Thymus (tissue), 14 donors: ENCODE data around the gene WDR64. TPM values are rescaled to one million over a fixed set of nuclear protein-coding genes. Genes with fewer than 3 reads are reported as not detected.

Experiments used
- DNase-seq, 9 donors: peaks; one replicate each; pipeline ENCODE4 v3.0.0-alpha.2; 2013; ENCODE audit warnings: low spot score in 9 of 9, low read depth in 6 of 9, missing footprints in 1 of 9
- H3K27ac ChIP-seq, 2 donors: one replicate each; pipeline ENCODE4 v1.5.1; 2013; ENCODE audit warnings: control low read depth in 1 of 2, low read depth in 1 of 2, low read length in 1 of 2, mild to moderate bottlenecking in 1 of 2, moderate library complexity in 1 of 2
- H3K27me3 ChIP-seq, 2 donors: one replicate each; pipeline ENCODE4 v1.5.1; 2013; ENCODE audit warnings: low read length in 1 of 2; ENCODE audit not compliant: control insufficient read depth in 2 of 2, insufficient read depth in 1 of 2
- H3K36me3 ChIP-seq, 2 donors: one replicate each; pipeline ENCODE4 v1.5.1; 2013; ENCODE audit warnings: low read length in 1 of 2, mild to moderate bottlenecking in 1 of 2, moderate library complexity in 1 of 2; ENCODE audit not compliant: control insufficient read depth in 2 of 2, insufficient read depth in 2 of 2
- H3K4me1 ChIP-seq, 2 donors: one replicate each; pipeline ENCODE4 v1.5.1; 2013; ENCODE audit warnings: low read length in 2 of 2; ENCODE audit not compliant: control insufficient read depth in 2 of 2, insufficient read depth in 2 of 2
- H3K4me3 ChIP-seq, 2 donors: one replicate each; pipeline ENCODE4 v1.5.1; 2013; ENCODE audit warnings: low read length in 2 of 2, control low read depth in 1 of 2, mild to moderate bottlenecking in 1 of 2
- H3K9me3 ChIP-seq, 2 donors: one replicate each; pipeline ENCODE4 v1.5.1; 2013; ENCODE audit warnings: low read length in 1 of 2, mild to moderate bottlenecking in 1 of 2; ENCODE audit not compliant: control insufficient read depth in 2 of 2, insufficient read depth in 1 of 2
- WGBS: extraction: QIAGEN DNeasy Blood & Tissue Kit; methylation state at CpG from one replicate; pipeline ENCODE4 v1.1.7; 2013; 5-methylcytosine and 5-hydroxymethylcytosine counted together
- long read RNA-seq, 10 donors: transcript quantifications; one replicate each; lab custom pipeline, GENCODE V29; 2026
- polyA plus RNA-seq: library from polyadenylated mRNA; stranded (reverse); fragments of 200-250 nt; gene quantifications from one replicate; pipeline ENCODE4 v1.2.3, GENCODE V29; 2013
- total RNA-seq: library from RNA; stranded (reverse); fragments of 120-200 nt; gene quantifications from one replicate; pipeline ENCODE4 v1.2.4, GENCODE V29; 2013
- donor health status: healthy.

Gene WDR64
- 0.14 TPM for total RNA-seq
- polyA plus RNA-seq = 0.14 TPM
- long read RNA-seq, donor 1 = 0 reads
- long read RNA-seq, donor 2 = 0 reads
- long read RNA-seq, donor 3 = 0 reads
- long read RNA-seq, donor 4 = 0 reads
- long read RNA-seq, donor 5 = 0 reads
- long read RNA-seq, donor 6 = 0 reads
- long read RNA-seq, donor 7 = 0 reads
- long read RNA-seq, donor 8 = 0 reads
- long read RNA-seq, donor 9 = 0 reads
- long read RNA-seq, donor 10 = 0 reads

DNA sequence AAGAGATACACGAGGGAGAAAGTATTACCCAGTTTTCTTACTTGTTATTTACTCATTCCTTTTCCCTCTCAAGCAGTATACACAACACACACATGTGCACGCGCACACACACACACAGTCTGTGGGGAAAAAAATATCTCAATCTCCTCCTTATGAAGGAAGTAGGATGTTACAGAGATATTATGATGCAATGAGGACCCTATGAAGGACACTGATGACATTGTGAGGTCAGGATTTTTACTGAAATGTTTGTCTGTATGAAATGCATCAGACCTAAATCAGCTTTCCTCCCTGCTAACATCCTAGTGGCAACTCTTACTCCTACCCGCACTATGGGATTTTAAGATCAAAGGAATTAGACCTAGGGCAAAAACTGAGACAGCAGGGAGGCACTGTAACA, at the start of gene WDR64:
Gene WDR64 (plus strand): TSS at position 270 of the 400 bp plus-strand sequence. CDS start 204 bp downstream, outside the sequence.
- Histone ChIP-seq H3K27me3 (no peaks in the 10 kb centered on the region), H3K9me3 (no peaks in the 10 kb centered on the region), H3K36me3 (no peaks in the 10 kb centered on the region), H3K27ac (no peak within 1 kb of the TSS), H3K4me1 (no peaks in the 10 kb centered on the region), H3K4me3 (no peak within 1 kb of the TSS)
- 97% methylated on average over 4 of the region's 4 CpGs for WGBS
- DNase-seq = no peak

DNA sequence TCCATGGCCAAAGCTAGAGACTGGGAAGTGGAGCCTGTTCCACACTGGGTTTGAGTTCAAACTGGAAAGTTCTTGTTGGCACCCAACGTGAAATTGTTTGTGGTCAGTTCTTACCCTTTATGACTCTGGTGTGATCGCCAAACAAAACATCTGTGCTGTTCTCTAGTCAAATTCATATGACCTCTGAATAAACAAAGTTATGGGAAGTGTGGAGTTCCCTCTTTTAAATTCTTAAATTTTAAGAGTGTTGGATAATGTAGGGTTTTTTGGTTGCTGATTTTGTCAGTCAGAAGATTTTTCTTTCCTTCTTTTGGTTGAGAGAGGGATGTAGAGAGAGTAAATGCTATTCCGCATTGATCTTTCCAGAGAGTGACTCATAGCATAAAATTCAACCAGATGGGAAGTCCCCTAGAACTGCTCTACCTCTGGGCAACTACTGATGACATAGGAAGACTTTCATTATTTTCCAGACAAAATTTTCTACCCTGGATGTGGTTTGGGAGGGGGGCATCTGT, 48.3 kb upstream of the WDR64 start:
- DNase-seq = no peak
- Histone ChIP-seq H3K9me3 (no peaks in the 10 kb centered on the region), H3K4me3 (no peak overlapping the region), H3K27ac (no peak overlapping the region), H3K4me1 (no peaks in the 10 kb centered on the region), H3K27me3 (no peaks in the 10 kb centered on the region), H3K36me3 (peaks cover 0 to 3% of the 10 kb centered on the region in 2 donors)
- whole genome bisulfite sequencing = 96% methylated on average over 3 of the region's 3 CpGs

DNA sequence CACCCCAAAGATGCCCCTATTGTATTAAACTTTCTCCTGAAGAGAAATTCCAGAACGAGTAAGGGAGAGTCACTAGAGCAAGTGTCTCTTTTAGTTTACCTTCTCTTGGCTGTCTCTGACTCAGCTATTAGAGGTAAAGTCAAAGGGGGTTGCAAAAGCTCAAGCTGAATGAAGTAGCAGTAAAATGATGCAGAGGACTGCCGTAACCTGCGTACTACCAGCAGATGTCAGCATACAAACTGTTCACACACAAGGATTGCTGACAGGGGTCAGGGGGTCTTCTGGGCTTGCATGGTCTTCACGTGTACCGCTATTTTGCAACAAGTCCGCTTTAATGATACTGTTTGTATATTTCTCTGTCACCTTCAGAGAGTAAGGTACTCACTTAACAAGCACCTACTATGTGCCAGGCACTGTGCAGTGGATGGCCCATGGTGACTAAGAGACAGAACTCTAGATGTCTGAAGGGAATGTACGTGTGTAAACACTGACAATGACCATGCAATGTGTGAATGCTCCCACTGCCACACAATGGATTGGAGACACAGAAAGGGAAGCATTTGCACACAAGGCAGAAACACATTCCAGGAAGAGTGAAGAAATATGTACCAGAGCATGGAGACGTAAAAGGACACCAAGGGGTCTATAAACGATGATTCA, 46.8 kb upstream of the WDR64 start:
- WGBS = 95% methylated on average over 9 of the region's 9 CpGs
- Histone ChIP-seq H3K4me1 (no peaks in the 10 kb centered on the region), H3K27me3 (no peaks in the 10 kb centered on the region), H3K9me3 (no peaks in the 10 kb centered on the region), H3K27ac (no peak overlapping the region), H3K36me3 (peaks cover 0 to 2% of the 10 kb centered on the region in 2 donors), H3K4me3 (no peak overlapping the region)
- peak in 2 of 9 donors; percentile 9 for DNase-seq

DNA sequence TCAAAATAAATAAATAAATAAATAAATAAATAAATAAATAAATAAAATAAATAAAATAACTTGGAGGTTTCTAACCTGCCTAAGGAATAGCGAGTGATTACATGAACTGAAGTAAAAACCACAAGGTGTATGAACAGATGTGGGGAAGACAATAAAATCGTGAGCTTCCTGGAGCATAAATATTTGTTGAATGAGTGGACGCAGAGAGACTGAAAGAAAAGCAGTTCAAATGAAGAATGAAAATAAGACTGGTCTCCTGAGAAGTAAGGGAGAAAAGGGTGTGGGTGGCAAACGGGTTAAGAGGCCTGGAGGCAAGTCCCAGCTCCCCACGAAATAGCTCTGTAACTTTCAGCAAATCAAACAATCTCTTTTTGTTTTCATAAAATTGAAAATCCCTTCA, 45.5 kb upstream of the WDR64 start:
- Histone ChIP-seq H3K9me3 (no peaks in the 10 kb centered on the region), H3K4me3 (no peak overlapping the region), H3K27ac (no peak overlapping the region), H3K4me1 (no peaks in the 10 kb centered on the region), H3K27me3 (no peaks in the 10 kb centered on the region), H3K36me3 (no peaks in the 10 kb centered on the region)
- 76% methylated on average over 5 of the region's 5 CpGs for WGBS
- no peak for DNase-seq

DNA sequence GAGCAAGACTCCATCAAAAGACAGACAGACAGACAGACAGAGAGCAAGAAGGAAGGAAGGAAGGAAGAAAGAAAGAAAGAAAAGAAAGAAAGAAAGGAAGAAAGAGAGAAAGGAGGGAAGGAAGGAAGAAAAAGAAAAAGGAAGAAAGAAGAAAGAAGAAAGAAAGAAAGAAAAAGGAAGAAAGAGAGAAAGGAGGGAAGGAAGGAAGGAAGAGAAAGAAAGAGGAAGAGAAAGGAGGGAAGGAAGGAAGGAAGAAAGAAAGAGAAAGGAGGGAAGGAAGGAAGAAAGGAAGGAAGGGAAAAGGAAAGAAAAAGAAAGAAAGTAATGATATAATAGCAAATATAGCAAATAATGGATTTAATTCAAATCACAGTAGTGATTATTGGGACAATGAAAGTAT, 44.6 kb upstream of the WDR64 start:
- no peaks in the 10 kb centered on the region for H3K4me1 ChIP-seq
- H3K4me3 ChIP-seq = no peak overlapping the region
- no peaks in the 10 kb centered on the region for H3K9me3 ChIP-seq
- no peaks in the 10 kb centered on the region for H3K36me3 ChIP-seq
- H3K27ac ChIP-seq = no peak overlapping the region
- no peaks in the 10 kb centered on the region for H3K27me3 ChIP-seq
- no peak for DNase-seq

DNA sequence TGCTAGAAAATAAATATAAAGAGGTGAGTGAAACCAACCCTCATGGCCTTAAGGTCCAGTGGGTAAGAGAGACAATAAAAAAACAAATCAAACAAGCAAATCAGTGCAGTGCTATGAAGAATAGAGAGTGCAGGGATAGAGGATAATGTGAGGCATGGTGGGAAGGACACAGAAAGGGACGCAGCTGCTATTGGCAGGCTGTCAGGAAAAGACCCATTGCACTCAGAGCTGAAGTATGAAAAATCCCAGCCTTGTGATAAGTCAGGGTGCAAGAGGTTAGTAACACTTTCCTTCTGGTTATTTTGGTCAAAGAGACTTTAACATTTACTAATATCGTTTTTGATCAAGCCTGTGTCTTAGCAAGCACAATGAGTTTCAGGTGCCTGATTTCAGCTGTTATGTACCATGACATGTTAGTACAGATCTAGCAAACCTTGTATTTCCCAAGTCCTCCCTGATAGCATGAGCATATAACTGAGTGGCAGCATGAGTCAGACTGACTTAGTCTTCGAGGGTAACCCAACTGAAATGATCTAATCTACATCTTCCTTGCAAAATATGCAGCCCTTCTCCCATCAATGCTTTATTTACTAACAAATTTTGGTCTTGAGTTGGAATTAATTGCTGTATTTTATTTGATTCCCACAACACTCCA, 43.6 kb upstream of the WDR64 start:
- Histone ChIP-seq H3K9me3 (no peaks in the 10 kb centered on the region), H3K4me1 (no peaks in the 10 kb centered on the region), H3K36me3 (no peaks in the 10 kb centered on the region), H3K27ac (no peak overlapping the region), H3K27me3 (no peaks in the 10 kb centered on the region), H3K4me3 (no peak overlapping the region)
- WGBS = 90% methylated on average over 3 of the region's 3 CpGs
- no peak for DNase-seq

DNA sequence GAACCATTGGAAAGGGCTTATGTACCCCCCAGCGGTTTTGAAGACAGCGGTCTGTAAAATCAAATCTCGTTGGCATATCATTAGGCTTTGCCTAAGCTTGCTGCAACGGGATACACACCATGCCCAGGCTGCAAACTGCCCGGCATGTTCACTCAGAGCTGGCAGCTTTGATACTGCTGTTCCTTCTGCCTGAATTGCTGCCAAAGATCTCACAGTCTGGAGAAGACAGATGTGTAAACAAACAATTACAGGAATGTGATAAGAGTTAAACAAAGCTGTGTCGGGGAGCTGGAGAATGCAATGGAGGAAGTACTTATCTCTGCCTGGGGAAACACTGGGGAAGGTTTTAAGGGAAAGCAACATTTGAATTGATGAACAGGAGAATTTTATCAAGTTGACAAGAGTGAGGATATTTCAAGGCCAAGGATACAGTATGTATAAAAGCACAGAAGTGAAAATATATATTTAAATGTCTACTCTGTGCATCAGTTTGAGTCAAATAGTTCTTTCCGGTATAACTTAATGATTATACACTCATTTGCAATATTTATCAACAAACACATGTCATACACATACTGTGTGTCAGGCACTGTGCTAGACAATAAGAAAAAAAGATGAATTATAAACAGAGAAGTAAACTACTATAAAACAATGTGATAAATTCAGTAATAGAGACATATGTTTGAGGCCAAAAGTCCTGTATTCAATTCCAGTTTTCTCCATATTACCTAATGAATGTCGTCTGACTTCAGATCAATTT, 41.8 kb upstream of the WDR64 start:
- DNase-seq = no peak
- Histone ChIP-seq H3K27me3 (no peaks in the 10 kb centered on the region), H3K4me1 (no peaks in the 10 kb centered on the region), H3K4me3 (no peak overlapping the region), H3K9me3 (no peaks in the 10 kb centered on the region), H3K36me3 (no peaks in the 10 kb centered on the region), H3K27ac (no peak overlapping the region)
- 93% methylated on average over 8 of the region's 8 CpGs for WGBS

DNA sequence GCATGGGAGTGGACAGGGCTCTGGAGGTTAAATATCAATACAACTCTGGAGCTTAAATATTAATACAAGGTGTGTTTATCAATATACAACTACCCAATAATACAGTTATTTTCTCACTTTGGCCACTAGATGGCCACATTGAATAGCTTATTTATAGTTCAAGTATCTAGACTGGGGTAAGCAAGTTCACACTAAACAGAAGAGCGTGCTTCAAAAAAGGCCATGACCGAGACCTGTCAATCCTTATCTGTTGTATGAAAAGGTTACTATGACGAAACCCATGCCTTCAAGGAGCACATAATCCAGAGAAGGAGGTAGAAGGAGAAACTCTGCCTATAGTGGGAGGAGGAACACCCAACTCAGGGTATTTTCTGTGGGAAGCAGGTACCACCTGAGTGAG, 41.0 kb upstream of the WDR64 start:
- WGBS = 56% methylated on average over 3 of the region's 3 CpGs
- Histone ChIP-seq H3K9me3 (no peaks in the 10 kb centered on the region), H3K4me1 (no peaks in the 10 kb centered on the region), H3K27me3 (no peaks in the 10 kb centered on the region), H3K4me3 (no peak overlapping the region), H3K27ac (no peak overlapping the region), H3K36me3 (no peaks in the 10 kb centered on the region)
- DNase-seq = peak in 8 of 9 donors; percentile 25 to 79 (median 54)

DNA sequence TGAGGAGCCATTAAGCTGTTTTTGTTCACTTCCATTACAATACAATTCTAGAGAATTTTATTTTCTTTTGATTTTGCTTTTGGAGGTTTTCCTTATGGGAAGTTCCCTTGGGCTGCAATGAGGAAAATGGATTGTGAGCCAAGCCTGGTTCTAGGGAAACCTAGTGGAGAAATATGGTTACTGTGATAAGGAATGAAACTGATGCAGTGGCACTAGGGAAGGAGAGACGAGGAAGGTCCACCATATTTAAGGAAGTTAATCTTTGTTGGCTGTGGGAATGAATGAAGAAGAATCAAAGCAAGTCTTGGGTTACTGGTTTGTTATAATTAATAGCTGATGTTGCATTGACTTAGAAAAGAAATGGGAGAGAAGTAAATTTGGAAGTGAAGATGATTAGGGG, 40.3 kb upstream of the WDR64 start:
- no peak overlapping the region for H3K4me3 ChIP-seq
- DNase-seq = no peak
- H3K36me3 ChIP-seq = no peaks in the 10 kb centered on the region
- 98% methylated on average over 1 of the region's 1 CpG for WGBS
- no peaks in the 10 kb centered on the region for H3K9me3 ChIP-seq
- no peak overlapping the region for H3K27ac ChIP-seq
- no peaks in the 10 kb centered on the region for H3K27me3 ChIP-seq
- H3K4me1 ChIP-seq = no peaks in the 10 kb centered on the region
